Measurements from ENCODE around the gene ZC3H14. TPM values are rescaled to one million over a fixed set of nuclear protein-coding genes. Genes with fewer than 3 reads are reported as not detected.

Gene ZC3H14
- total and polyA plus RNA-seq, 12 donors: 26.5 to 91.6 (median 53.3) TPM

DNA sequence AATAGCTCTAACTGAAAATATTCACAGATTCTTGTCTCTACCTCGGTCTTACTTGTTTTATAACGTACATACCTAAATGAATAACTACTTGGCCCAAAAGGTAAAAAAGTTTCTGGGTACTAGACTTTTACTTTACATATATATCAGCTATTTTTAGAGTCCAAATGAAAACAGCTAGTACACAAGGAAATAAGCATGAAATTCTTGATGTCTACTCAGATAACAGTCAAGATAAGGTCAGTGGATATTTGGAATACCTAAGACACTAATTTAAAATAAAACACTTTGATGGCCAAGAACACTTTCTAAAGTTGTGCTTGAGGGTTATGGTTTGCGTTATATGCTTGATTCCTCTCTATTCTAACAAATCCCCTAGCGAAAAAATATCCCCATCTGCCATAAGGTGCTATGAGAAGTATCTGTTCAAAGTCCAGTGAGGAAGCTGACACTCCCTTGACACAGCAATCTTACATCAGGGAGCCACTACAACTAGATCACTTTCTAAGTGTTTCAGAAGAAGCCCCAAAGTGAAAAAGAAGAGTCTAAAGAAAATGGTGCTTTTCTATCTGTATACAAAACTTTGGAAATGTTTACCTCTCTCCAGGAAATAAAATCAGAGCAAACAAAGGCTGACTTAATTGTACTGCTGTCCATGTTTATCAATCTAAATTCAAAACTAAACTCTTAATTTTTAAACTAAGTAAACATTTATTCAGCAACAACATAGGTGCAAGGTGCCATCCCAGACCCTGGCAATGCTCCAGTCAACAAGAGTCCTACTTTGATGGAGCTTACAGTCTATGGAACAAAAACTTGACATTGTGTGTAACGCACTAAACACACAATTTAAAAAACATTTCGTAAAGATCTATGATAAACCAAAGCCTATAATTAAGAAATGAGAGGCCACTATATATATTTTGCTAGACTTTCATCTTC lies 19.7 kb upstream of the ZC3H14 start:
- H3K27me3 ChIP-seq: no peaks in the 10 kb centered on the region
- TF ChIP-seq, protein P1, sequence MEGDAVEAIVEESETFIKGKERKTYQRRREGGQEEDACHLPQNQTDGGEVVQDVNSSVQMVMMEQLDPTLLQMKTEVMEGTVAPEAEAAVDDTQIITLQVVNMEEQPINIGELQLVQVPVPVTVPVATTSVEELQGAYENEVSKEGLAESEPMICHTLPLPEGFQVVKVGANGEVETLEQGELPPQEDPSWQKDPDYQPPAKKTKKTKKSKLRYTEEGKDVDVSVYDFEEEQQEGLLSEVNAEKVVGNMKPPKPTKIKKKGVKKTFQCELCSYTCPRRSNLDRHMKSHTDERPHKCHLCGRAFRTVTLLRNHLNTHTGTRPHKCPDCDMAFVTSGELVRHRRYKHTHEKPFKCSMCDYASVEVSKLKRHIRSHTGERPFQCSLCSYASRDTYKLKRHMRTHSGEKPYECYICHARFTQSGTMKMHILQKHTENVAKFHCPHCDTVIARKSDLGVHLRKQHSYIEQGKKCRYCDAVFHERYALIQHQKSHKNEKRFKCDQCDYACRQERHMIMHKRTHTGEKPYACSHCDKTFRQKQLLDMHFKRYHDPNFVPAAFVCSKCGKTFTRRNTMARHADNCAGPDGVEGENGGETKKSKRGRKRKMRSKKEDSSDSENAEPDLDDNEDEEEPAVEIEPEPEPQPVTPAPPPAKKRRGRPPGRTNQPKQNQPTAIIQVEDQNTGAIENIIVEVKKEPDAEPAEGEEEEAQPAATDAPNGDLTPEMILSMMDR (IDR thresholded peaks at IDR 0.05): no peak
- TF ChIP-seq POLR2A (IDR thresholded peaks at IDR 0.05): no peak
- intact Hi-C loops (cut with DNase I): loop anchor here in 1 of 2 donors (10.0 kb wide), 1 partner anchor 48 kb away; no protein-coding TSS in a partner anchor
- no peak for DNase-seq
- H3K4me3 ChIP-seq: no peak overlapping the region
- H3K4me1 ChIP-seq (replicated peaks in 1 of 2): peaks cover 0 to 8% of the 10 kb centered on the region in 2 donors
- H3K36me3 ChIP-seq (replicated peaks in 1 of 2): peaks cover 0 to under 1% of the 10 kb centered on the region in 2 donors
- WGBS, 4 donors: 93 to 96% (median 94%) methylated on average over 6 of the region's 6 CpGs
- H3K27ac ChIP-seq: no peak overlapping the region
- no peaks in the 10 kb centered on the region for H3K9me3 ChIP-seq (replicated peaks in 1 of 3)

DNA sequence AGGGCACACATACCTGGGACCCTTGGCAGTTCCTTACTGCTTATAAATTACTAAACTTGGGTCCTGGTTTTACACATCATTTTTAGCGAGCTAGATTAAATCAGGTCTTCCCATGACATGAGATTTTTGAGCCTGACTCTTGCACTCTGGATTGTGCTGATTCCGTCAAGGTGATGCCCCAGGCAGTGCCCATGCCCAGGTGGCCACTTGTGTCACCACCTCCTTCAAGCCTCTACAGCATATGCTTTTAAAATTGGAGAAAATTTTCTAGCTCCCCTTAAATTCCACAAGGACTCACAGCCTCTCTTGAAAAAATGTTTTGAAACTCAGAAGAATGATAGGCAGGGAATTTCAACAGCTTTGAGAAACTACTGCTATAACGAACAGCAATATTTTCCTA lies 17.6 kb upstream of the ZC3H14 start:
- H3K27ac ChIP-seq: no peak overlapping the region
- no peak for TF ChIP-seq POLR2A (IDR thresholded peaks at IDR 0.05)
- TF ChIP-seq, protein P1 (IDR thresholded peaks at IDR 0.05): no peak
- peaks cover 0 to 8% of the 10 kb centered on the region in 2 donors for H3K4me1 ChIP-seq (replicated peaks in 1 of 2)
- no peaks in the 10 kb centered on the region for H3K27me3 ChIP-seq
- intact Hi-C loops (cut with DNase I): loop anchor here in 1 of 2 donors (10.0 kb wide), 1 partner anchor 50 kb away; no protein-coding TSS in a partner anchor
- no peak overlapping the region for H3K4me3 ChIP-seq
- 86 to 94% (median 91%) methylated on average over 3 of the region's 3 CpGs for WGBS, 4 donors
- no peak for DNase-seq
- H3K36me3 ChIP-seq (replicated peaks in 1 of 2): peaks cover 0 to 14% of the 10 kb centered on the region in 2 donors
- no peaks in the 10 kb centered on the region for H3K9me3 ChIP-seq (replicated peaks in 1 of 3)

DNA sequence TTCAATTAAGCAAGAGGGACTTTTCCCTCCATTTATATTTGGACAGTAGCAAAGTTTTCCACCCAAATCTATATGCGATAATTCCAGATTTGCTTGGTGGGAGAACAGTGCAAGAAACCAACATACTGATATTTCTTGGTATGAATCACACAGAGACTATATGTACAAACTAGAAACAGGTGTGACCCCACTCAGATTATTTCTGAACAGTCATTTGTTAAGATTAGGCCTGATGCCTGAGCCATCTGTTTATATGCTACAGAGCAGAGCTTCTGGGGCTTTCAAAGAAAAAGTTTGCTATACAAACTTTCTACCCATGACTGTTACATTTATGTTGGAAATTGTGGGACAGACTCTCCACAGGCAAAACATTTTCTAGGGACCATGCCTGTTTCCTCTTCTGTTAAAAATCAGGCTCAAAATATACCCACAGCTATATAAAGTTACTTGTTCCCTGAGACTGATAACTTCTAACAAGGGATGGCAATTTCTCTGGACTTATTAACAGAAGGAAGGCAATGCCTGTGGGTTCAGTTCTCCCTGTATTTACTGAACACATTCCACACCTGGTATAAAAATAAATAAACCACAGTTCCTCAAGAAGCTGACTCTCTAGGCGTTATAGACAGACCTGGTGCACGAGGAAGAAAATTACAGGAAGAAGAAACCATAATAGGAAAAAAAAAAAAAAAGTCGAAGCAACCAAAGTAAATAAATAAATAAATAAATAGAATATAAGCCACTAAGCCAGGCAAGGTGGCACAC lies 16.0 kb upstream of the ZC3H14 start:
- TF ChIP-seq, protein P1 (IDR thresholded peaks at IDR 0.05): no peak
- TF ChIP-seq POLR2A (IDR thresholded peaks at IDR 0.05): no peak
- Histone ChIP-seq H3K27ac (no peak overlapping the region), H3K27me3 (no peaks in the 10 kb centered on the region), H3K9me3 (replicated peaks in 1 of 3) (no peaks in the 10 kb centered on the region), H3K4me1 (replicated peaks in 1 of 2) (peaks cover 5 to 17% of the 10 kb centered on the region in 2 donors), H3K4me3 (no peak overlapping the region), H3K36me3 (replicated peaks in 1 of 2) (peaks cover 0 to 14% of the 10 kb centered on the region in 2 donors)
- DNase-seq: no peak
- WGBS, 4 donors: 80 to 91% (median 86%) methylated on average over 4 of the region's 4 CpGs
- intact Hi-C loops (cut with DNase I): loop anchor here in 1 of 2 donors (10.0 kb wide), 1 partner anchor 52 kb away; no protein-coding TSS in a partner anchor

DNA sequence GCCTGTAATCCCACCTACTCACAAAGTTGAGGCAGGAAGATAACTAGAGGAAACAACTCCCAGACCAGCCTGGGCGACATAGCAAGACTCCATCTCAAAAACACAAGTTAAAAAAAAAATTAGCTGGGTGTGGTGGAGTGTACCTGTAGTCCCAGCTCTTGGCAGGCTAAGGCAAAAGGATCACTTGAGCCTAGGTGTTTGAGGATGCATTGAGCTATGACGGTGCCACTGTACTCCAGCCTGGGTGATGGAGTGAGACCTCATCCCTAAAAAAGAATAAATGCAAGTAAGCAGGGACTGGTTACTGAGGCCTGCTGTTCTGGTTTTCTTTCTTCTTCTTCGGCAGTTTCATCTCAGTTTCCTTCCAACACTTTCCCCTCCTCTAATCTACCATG lies 15.5 kb upstream of the ZC3H14 start:
- intact Hi-C loops (cut with DNase I): loop anchor here in 1 of 2 donors (10.0 kb wide), 1 partner anchor 53 kb away; no protein-coding TSS in a partner anchor
- Histone ChIP-seq H3K9me3 (replicated peaks in 1 of 3) (no peaks in the 10 kb centered on the region), H3K36me3 (replicated peaks in 1 of 2) (peaks cover 0 to 14% of the 10 kb centered on the region in 2 donors), H3K27me3 (no peaks in the 10 kb centered on the region), H3K4me3 (no peak overlapping the region), H3K4me1 (replicated peaks in 1 of 2) (peaks cover 5 to 23% of the 10 kb centered on the region in 2 donors), H3K27ac (no peak overlapping the region)
- DNase-seq: no peak
- 87 to 100% (median 94%) methylated on average over 3 of the region's 3 CpGs for WGBS, 4 donors
- TF ChIP-seq POLR2A (IDR thresholded peaks at IDR 0.05): no peak
- TF ChIP-seq, protein P1 (IDR thresholded peaks at IDR 0.05): no peak

Measured in adrenal gland (tissue), 12 donors.